Stimulated activated naive B cell treated with anti-CD40 and anti-IgM and Interleukin-4, amounts not matched to agents 10 μg/mL and 1 μg/mL and 100 μg/mL, for 72 hours (primary cell): ENCODE measurements around the gene DENND6B.
"Not testable (repeated sequence)": the region's sequence is repeated elsewhere in the genome, so short reads cannot be mapped to it uniquely, and the experiment has no call there.

Experiments
- ATAC-seq, 2 donors: fragments of 150-1000 bp; cut with Tn5 transposase; replicated peaks; 2 replicates each; pipeline ENCODE4 v1.10.0; 2021; ENCODE audit warnings: moderate library complexity in 1 of 2
- DNase-seq: peaks from one replicate; pipeline ENCODE4 v3.0.0; 2021
- H3K27ac Mint-ChIP-seq: one replicate; pipeline ENCODE4 v1.8.0; 2022; ENCODE audit warnings: mild to moderate bottlenecking, mixed read lengths
- H3K27me3 Mint-ChIP-seq, 2 donors: one replicate each; pipeline ENCODE4 v1.8.0; 2022; ENCODE audit warnings: mixed read lengths in 2 of 2
- H3K36me3 Mint-ChIP-seq, 2 donors: one replicate each; pipeline ENCODE4 v1.8.0; 2022; ENCODE audit warnings: mixed read lengths in 2 of 2, mild to moderate bottlenecking in 1 of 2
- H3K4me1 Mint-ChIP-seq, 2 donors: one replicate each; pipeline ENCODE4 v1.8.0; 2022; ENCODE audit warnings: mixed read lengths in 2 of 2, mild to moderate bottlenecking in 1 of 2
- H3K4me3 Mint-ChIP-seq, 2 donors: one replicate each; pipeline ENCODE4 v1.8.0; 2022; ENCODE audit warnings: mild to moderate bottlenecking in 2 of 2, mixed read lengths in 2 of 2, moderate library complexity in 1 of 2
- H3K9me3 Mint-ChIP-seq, 2 donors: one replicate each; pipeline ENCODE4 v1.8.0; 2022; ENCODE audit warnings: mixed read lengths in 2 of 2, mild to moderate bottlenecking in 1 of 2

DENND6B gene, protein sequence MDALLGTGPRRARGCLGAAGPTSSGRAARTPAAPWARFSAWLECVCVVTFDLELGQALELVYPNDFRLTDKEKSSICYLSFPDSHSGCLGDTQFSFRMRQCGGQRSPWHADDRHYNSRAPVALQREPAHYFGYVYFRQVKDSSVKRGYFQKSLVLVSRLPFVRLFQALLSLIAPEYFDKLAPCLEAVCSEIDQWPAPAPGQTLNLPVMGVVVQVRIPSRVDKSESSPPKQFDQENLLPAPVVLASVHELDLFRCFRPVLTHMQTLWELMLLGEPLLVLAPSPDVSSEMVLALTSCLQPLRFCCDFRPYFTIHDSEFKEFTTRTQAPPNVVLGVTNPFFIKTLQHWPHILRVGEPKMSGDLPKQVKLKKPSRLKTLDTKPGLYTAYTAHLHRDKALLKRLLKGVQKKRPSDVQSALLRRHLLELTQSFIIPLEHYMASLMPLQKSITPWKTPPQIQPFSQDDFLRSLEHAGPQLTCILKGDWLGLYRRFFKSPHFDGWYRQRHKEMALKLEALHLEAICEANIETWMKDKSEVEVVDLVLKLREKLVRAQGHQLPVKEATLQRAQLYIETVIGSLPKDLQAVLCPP

GRCh38 chr22:50326956-50327710 is at the start of gene DENND6B:
DENND6B (minus strand) TSS chr22:50327012; CDS start chr22:50326988, 24 bp downstream.
- H3K27ac Mint-ChIP-seq = peak within 1 kb of the TSS; percentile 91
- H3K4me3 Mint-ChIP-seq = peak within 1 kb of the TSS; percentile 87 to 92
- peak; percentile 64 for DNase-seq
- H3K36me3 Mint-ChIP-seq = no peaks in the 10 kb centered on the region
- H3K9me3 Mint-ChIP-seq = no peaks in the 10 kb centered on the region
- peaks cover 10 to 12% of the 10 kb centered on the region in 2 donors for H3K27me3 Mint-ChIP-seq
- peaks cover 11 to 21% of the 10 kb centered on the region in 2 donors for H3K4me1 Mint-ChIP-seq
- ATAC-seq = peak; percentile 93 to 94

GRCh38 chr22:50376085-50376651 is 49.4 kb upstream of the DENND6B start:
- Mint-ChIP-seq H3K27ac (peak overlapping the region; percentile 83), H3K4me3 (peak overlapping the region in 1 of 2 donors; percentile 19), H3K27me3 (no peaks in the 10 kb centered on the region), H3K4me1 (peaks cover 2 to 15% of the 10 kb centered on the region in 2 donors), H3K36me3 (peaks cover 22 to 23% of the 10 kb centered on the region in 2 donors), H3K9me3 (peaks cover 0 to 3% of the 10 kb centered on the region in 2 donors)
- DNase-seq = no peak
- ATAC-seq = peak; percentile 66 to 81

- H3K4me3 Mint-ChIP-seq = no peak overlapping the region
- ATAC-seq = no peak
These were observed 44.4 kb upstream of the DENND6B start for GRCh38 chr22:50371101-50371648.

GRCh38 chr22:50367778-50368500 is 41.1 kb upstream of the DENND6B start:
- no peak for ATAC-seq
- DNase-seq = no peak
- peaks cover 17 to 19% of the 10 kb centered on the region in 2 donors for H3K4me1 Mint-ChIP-seq

More at GRCh38 chr22:50371101-50371648, 44.4 kb upstream of the DENND6B start:
- no peak overlapping the region for H3K27ac Mint-ChIP-seq
- H3K36me3 Mint-ChIP-seq = peaks cover 21 to 26% of the 10 kb centered on the region in 2 donors
- peaks cover 8 to 14% of the 10 kb centered on the region in 2 donors for H3K4me1 Mint-ChIP-seq
- DNase-seq = no peak
- no peaks in the 10 kb centered on the region for H3K9me3 Mint-ChIP-seq
- H3K27me3 Mint-ChIP-seq = no peaks in the 10 kb centered on the region

GRCh38 chr22:50363803-50364194 is 37.0 kb upstream of the DENND6B start:
- ATAC-seq, H3K27ac Mint-ChIP-seq, H3K27me3 Mint-ChIP-seq, DNase-seq, H3K4me3 Mint-ChIP-seq, H3K9me3 Mint-ChIP-seq: not testable (repeated sequence)
- peaks cover 29 to 55% of the 10 kb centered on the region in 2 donors for H3K36me3 Mint-ChIP-seq
- peaks cover 35 to 36% of the 10 kb centered on the region in 2 donors for H3K4me1 Mint-ChIP-seq

More at GRCh38 chr22:50367778-50368500, 41.1 kb upstream of the DENND6B start:
- Mint-ChIP-seq H3K4me3 (no peak overlapping the region), H3K27ac (no peak overlapping the region), H3K36me3 (peaks cover 13 to 31% of the 10 kb centered on the region in 2 donors), H3K9me3 (no peaks in the 10 kb centered on the region), H3K27me3 (no peaks in the 10 kb centered on the region)

DNA sequence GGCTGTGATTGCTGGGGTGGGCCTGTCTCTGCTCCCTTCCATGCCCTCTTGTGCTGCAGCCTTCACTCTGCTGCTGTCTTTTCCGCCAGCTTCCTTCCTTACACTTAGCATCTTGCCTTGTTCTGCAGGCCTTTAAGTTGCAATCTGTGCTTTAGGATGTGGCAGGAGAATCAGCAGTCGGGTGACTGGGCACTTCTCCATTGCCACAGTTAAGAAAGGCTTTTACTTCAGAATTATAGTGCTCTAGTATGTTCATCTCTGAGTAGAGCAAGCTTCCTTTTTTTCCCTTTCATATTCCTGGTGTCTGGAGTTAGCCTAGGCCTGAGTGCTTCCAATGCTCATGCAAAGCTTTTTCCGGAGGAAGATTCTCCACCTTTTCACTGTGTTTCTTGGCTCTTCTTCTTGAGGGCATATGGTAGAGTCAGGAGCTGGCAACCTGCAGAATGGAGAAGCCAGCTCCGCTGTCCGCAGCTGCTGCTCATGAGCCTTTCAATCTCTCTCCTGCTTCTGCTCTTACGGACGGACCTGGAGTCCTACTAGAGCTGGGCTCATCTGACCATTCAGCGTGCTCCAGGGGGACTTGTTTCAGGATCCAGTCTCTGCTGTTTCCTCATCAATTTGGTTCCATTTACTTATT is 36.5 kb upstream of the DENND6B start:
- H3K4me1 Mint-ChIP-seq = peaks cover 36 to 37% of the 10 kb centered on the region in 2 donors
- no peak for ATAC-seq
- no peak overlapping the region for H3K27ac Mint-ChIP-seq
- no peak overlapping the region for H3K4me3 Mint-ChIP-seq
- no peaks in the 10 kb centered on the region for H3K9me3 Mint-ChIP-seq
- no peaks in the 10 kb centered on the region for H3K27me3 Mint-ChIP-seq
- DNase-seq = no peak
- peaks cover 26 to 52% of the 10 kb centered on the region in 2 donors for H3K36me3 Mint-ChIP-seq

DNA sequence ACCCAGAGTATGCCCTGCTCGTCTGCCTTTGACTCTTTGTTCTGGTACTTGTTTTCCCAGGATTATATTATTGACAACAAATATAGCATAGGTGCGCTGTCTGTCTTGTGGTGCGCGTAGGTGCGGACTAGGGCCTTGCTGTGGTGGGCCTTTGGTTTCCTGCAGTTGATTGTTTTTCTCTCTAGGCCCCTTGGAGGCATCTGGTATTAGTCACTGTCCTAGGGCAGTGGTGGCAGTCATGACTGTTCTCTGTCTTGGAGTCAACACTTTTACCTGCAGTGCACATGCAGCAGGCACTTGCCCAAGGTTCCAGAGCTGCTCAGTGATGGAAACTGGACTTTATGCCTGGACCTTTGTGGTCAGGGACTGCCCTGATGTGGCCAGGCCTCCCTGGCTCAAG is 34.9 kb upstream of the DENND6B start:
- no peak for DNase-seq
- ATAC-seq = no peak
- Mint-ChIP-seq H3K4me3 (no peak overlapping the region), H3K36me3 (peaks cover 24 to 42% of the 10 kb centered on the region in 2 donors), H3K27ac (peak overlapping the region; percentile 56), H3K9me3 (no peaks in the 10 kb centered on the region), H3K4me1 (peaks cover 34 to 44% of the 10 kb centered on the region in 2 donors), H3K27me3 (no peaks in the 10 kb centered on the region)

- ATAC-seq (no peak), DNase-seq (no peak)
- Mint-ChIP-seq H3K27me3 (no peaks in the 10 kb centered on the region), H3K27ac (no peak overlapping the region), H3K4me3 (no peak overlapping the region), H3K36me3 (peaks cover 25 to 40% of the 10 kb centered on the region in 2 donors), H3K4me1 (peaks cover 32 to 39% of the 10 kb centered on the region in 2 donors), H3K9me3 (no peaks in the 10 kb centered on the region)
These were observed 34.4 kb upstream of the DENND6B start for GRCh38 chr22:50361222-50361621.

- H3K36me3 Mint-ChIP-seq = peaks cover 27 to 38% of the 10 kb centered on the region in 2 donors
- H3K9me3 Mint-ChIP-seq = no peaks in the 10 kb centered on the region
- peaks cover 30 to 39% of the 10 kb centered on the region in 2 donors for H3K4me1 Mint-ChIP-seq
- ATAC-seq = no peak
- no peak for DNase-seq
- H3K27ac Mint-ChIP-seq = no peak overlapping the region
- H3K4me3 Mint-ChIP-seq = no peak overlapping the region
- no peaks in the 10 kb centered on the region for H3K27me3 Mint-ChIP-seq
These were observed 33.8 kb upstream of the DENND6B start for GRCh38 chr22:50360578-50360977.

DNA sequence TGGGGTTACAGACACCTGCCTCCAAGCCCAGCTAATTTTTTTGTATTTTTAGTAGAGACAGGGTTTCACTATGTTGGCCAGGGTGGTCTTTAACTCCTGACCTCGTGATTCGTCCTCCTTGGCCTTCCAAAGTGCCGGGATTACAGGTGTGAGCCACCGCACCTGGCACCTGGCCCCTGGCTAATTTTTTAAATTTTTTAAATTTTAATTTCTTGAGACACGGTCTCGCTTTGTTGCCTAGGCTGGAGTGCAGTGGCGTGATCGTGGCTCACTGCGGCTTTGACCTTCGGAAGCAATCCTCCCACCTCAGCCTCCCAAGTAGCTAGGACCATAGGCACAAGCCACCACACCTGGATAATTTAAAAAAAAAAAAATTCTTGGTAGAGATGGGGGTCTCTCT is 30.9 kb upstream of the DENND6B start:
- Mint-ChIP-seq H3K27me3 (no peaks in the 10 kb centered on the region), H3K27ac (peak overlapping the region; percentile 2), H3K36me3 (peaks cover 32 to 36% of the 10 kb centered on the region in 2 donors), H3K4me3 (no peak overlapping the region), H3K4me1 (peaks cover 21 to 32% of the 10 kb centered on the region in 2 donors), H3K9me3 (no peaks in the 10 kb centered on the region)
- DNase-seq (no peak), ATAC-seq (no peak)

GRCh38 chr22:50357222-50357621 is 30.4 kb upstream of the DENND6B start:
- Mint-ChIP-seq H3K4me3 (no peak overlapping the region), H3K27me3 (no peaks in the 10 kb centered on the region), H3K9me3 (no peaks in the 10 kb centered on the region), H3K36me3 (peaks cover 31 to 40% of the 10 kb centered on the region in 2 donors), H3K4me1 (peaks cover 17 to 30% of the 10 kb centered on the region in 2 donors), H3K27ac (peak overlapping the region; percentile 2)
- no peak for ATAC-seq
- no peak for DNase-seq

DNA sequence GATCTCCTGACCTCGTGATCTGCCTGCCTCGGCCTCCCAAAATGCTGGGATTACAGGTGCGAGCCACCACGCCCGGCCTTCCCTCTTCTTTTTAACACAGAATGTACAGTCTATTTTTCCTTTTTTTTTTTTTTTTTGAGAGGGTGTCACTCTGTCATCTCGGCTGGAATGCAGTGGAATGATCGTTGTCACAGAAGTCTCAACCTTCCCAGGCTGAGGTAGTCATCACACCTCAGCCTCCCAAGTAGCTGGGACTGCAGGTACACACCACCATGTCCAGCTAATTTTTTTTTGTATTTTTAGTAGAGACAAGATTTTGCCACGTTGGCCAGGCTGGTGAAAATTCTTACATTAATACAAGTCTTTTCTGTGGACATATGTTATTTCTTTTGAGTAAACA is 29.4 kb upstream of the DENND6B start:
- H3K9me3 Mint-ChIP-seq = no peaks in the 10 kb centered on the region
- H3K4me3 Mint-ChIP-seq = no peak overlapping the region
- H3K27me3 Mint-ChIP-seq = no peaks in the 10 kb centered on the region
- peaks cover 25 to 39% of the 10 kb centered on the region in 2 donors for H3K36me3 Mint-ChIP-seq
- H3K4me1 Mint-ChIP-seq = peaks cover 8 to 20% of the 10 kb centered on the region in 2 donors
- DNase-seq (no peak), ATAC-seq (no peak)
- H3K27ac Mint-ChIP-seq = no peak overlapping the region

DNA sequence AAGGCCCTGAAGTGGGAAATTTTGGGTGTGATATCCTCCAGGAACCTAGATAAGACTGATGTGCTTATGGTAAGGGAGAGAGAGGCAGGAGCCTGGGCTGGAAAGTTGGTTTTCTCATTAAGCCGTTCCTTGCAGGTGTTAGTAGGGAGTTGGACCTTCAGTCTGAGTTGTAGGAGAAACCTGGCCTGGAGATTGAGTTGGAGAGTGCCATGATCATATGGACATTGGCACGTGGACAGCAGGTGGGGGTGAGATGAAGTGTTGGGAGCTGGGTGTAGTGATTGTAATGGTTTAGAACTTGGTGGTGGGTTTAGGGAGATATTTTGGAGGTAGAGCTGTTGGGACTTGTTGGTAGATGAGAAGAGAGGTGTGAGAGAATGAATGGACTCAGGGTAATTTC is 21.2 kb upstream of the DENND6B start:
- no peaks in the 10 kb centered on the region for H3K9me3 Mint-ChIP-seq
- peaks cover 0 to 1% of the 10 kb centered on the region in 2 donors for H3K4me1 Mint-ChIP-seq
- no peak for ATAC-seq

More for the DNA sequence above, 21.2 kb upstream of the DENND6B start:
- Mint-ChIP-seq H3K27me3 (no peaks in the 10 kb centered on the region), H3K27ac (no peak overlapping the region), H3K36me3 (peaks cover 3 to 14% of the 10 kb centered on the region in 2 donors), H3K4me3 (no peak overlapping the region)
- DNase-seq = no peak
